Activated CD4-positive, alpha-beta T cell treated with anti-CD3 and anti-CD28 coated beads, Interleukin-2, amount 50 U/mL, for 1 hour (primary cell): ENCODE results near the gene YTHDF2.

ENCODE experiments used
- DNase-seq: peaks from one replicate; pipeline ENCODE4 v3.0.0-alpha.2; 2020

YTHDF2 gene

GRCh38 chr1:28803662-28804061 is 66.9 kb downstream of the YTHDF2 start:
- DNase-seq, result no peak

GRCh38 chr1:28804071-28804470 is 67.3 kb downstream of the YTHDF2 start:
- DNase-seq, result no peak

GRCh38 chr1:28807046-28807445 is 70.3 kb downstream of the YTHDF2 start:
- no peak for DNase-seq

- no peak for DNase-seq
Observed at GRCh38 chr1:28807986-28808385, 71.2 kb downstream of the YTHDF2 start.

GRCh38 chr1:28811369-28811765 is 74.6 kb downstream of the YTHDF2 start:
- no peak for DNase-seq

GRCh38 chr1:28811766-28812668 is 75.3 kb downstream of the YTHDF2 start, which contains the start of gene OPRD1:
Gene OPRD1 (plus strand): TSS chr1:28812170. CDS start chr1:28812384, 214 bp downstream.
- DNase-seq, result no peak

- DNase-seq, result no peak
Observed at GRCh38 chr1:28812669-28813468, 76.1 kb downstream of the YTHDF2 start.

- DNase-seq, result no peak
Observed at GRCh38 chr1:28813931-28814465, 77.3 kb downstream of the YTHDF2 start.

GRCh38 chr1:28815533-28816185 is 78.9 kb downstream of the YTHDF2 start:
- no peak for DNase-seq

- no peak for DNase-seq
Observed at GRCh38 chr1:28817133-28817532, 80.4 kb downstream of the YTHDF2 start.

- DNase-seq, result no peak
Observed at GRCh38 chr1:28819020-28819419, 82.3 kb downstream of the YTHDF2 start.
